Stimulated activated CD4-positive, alpha-beta T cell treated with anti-CD3 and anti-CD28 coated beads, Interleukin-4, amount 100 ng/mL, for 4 hours (primary cell): ENCODE measurements around the gene MRFAP1L1.
A peak's percentile ranks its signal among the peaks of the same experiment; 100 is the strongest.

ENCODE experiments used
- DNase-seq, 2 experiments: peaks; one replicate each; pipeline ENCODE4 v3.0.0-alpha.2; 2020

The MRFAP1L1 gene

GRCh38 chr4:6715704-6716017, 6.0 kb upstream of the MRFAP1L1 start:
- no peak for DNase-seq

- no peak for DNase-seq
These were observed 5.3 kb upstream of the MRFAP1L1 start for GRCh38 chr4:6714954-6715353.

DNA sequence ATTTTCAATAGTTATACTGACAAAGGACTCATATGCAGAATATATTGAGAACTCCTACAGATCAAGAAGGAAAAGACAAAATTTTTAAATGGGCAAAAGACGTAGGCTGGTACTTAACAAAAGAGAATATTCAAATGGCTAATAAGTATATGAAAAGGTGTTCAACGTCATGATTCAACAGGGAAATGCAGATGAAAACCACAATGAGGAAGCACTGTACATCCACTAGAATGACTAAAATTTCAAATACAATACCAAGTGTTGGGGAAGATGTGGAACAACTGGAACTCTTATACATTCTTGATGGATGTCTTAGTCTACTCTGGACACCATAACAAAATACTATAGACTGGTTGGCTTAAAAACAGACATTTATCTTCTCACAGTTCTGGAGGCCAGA, 1.3 kb upstream of the MRFAP1L1 start:
- no peak for DNase-seq

DNA sequence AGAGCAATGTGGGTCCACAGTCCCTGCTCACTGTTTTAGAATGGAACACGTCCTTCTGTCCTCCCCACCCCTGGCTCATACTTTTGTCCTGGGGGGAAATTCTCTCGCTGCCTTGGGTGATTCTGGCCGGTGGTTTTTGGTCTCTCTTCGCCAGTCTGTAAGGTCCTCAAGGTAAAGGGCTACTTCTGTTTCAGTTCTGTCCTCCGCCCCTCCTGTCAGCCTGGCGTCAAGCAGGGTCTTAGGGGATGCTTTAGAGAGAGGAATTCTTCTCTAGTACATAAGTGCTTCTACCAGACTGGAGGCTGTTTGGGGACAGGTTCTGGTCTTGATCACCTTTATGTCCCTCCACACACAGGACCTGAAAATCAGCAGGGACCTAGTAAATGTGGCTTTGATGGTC, 617 bp upstream of the MRFAP1L1 start:
- no peak for DNase-seq

- no peak for DNase-seq
These were observed 3.5 kb downstream of the MRFAP1L1 start for GRCh38 chr4:6706173-6706572.

- peak in 1 of 2 experiments; percentile 32 for DNase-seq
These were observed 4.0 kb downstream of the MRFAP1L1 start for GRCh38 chr4:6705646-6706045.

DNA sequence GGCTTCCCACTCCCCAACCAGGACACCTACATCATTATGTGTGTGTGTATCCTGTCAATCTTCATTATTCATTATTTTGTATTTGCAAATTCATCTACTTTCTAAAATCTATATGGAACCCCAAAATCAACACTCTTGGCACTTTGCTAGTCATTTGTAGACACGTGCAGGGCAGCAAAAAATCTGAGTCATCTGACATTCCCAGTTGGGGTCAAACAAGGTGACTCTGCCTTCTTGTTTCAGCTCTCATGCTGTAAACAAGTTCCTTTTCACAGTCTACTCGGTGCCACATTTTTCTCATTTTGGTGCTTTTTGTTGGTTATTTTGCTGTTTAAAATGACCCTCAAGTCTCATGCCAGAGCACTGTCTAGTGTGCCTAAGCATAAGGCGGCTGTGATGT, 5.9 kb downstream of the MRFAP1L1 start:
- no peak for DNase-seq

DNA sequence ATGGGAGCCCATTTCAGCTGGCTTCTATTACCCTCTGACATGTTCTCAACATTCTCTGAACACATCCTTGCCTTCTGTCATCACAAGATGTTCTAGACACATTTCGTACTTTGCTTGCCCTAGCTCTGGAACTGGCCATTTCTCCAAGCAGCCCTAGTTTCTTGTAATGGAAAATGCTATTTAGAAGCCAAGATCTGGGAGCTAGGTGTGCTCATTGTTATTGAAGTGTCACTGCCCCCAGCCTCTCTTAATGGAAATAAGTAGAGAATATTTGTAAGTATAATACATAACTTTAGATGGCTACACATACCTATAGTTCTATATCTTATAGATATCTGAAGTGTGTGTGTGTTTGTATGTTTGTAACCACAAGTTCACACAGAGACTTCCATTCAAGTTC, 6.9 kb downstream of the MRFAP1L1 start:
- no peak for DNase-seq

DNA sequence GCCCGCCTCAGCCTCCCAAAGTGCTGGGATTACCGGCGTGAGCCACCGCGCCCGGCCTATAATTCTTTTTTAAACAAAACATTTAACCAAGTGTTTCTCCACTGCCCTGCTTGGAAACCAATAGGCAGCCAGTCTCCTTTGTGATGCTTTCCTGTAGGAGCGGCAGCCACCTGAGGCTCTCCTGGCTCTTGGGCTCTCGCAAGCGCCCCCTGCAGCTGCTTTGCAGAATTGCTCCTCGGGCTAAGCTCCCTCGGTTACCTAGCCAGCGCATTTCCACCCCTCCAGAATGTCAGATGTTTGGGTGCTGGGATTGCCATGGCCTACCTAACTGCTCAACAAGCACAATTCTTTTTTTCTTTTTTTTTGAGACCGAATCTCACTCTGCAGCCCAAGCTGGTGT, 8.3 kb downstream of the MRFAP1L1 start:
- no peak for DNase-seq

- no peak for DNase-seq
These were observed 9.8 kb downstream of the MRFAP1L1 start for GRCh38 chr4:6699903-6700302.

GRCh38 chr4:6699388-6699787, 10.3 kb downstream of the MRFAP1L1 start:
- no peak for DNase-seq

- no peak for DNase-seq
These were observed 12.5 kb downstream of the MRFAP1L1 start for GRCh38 chr4:6697131-6697530.

- DNase-seq, result no peak
These were observed 13.1 kb downstream of the MRFAP1L1 start for GRCh38 chr4:6696611-6697010.

GRCh38 chr4:6695660-6696610, 13.7 kb downstream of the MRFAP1L1 start:
- DNase-seq, result peak in 1 of 2 experiments; percentile 41

GRCh38 chr4:6694177-6694901, 15.3 kb downstream of the MRFAP1L1 start:
- DNase-seq, result no peak

GRCh38 chr4:6693231-6694176, 16.2 kb downstream of the MRFAP1L1 start, which contains the start of gene S100P:
S100P (plus strand) TSS chr4:6693878; CDS start chr4:6693933, 55 bp downstream.
- DNase-seq, result no peak

DNA sequence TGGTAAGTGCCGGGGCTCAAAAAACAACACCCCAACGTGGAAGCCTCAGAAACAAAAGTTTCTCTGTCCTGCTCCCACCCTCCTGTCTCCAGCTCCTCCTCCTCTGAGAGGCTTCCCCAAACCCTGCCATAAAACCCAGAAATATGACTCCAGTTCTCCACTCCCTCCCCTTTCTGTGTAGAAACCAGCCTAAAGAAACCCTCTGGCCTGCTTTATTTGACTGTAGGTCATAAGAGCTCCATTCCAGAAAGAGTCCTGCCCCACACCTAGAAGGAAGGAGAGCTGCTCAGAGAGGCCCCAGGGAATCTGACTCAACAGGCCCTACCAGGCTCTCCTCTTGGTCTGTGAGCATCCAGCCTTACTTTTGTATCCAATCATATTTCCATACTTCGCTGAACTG, 16.9 kb downstream of the MRFAP1L1 start:
- DNase-seq, result no peak

GRCh38 chr4:6692379-6692778, 17.3 kb downstream of the MRFAP1L1 start:
- DNase-seq, result no peak

GRCh38 chr4:6689506-6689960, 20.1 kb downstream of the MRFAP1L1 start:
- DNase-seq, result no peak

DNA sequence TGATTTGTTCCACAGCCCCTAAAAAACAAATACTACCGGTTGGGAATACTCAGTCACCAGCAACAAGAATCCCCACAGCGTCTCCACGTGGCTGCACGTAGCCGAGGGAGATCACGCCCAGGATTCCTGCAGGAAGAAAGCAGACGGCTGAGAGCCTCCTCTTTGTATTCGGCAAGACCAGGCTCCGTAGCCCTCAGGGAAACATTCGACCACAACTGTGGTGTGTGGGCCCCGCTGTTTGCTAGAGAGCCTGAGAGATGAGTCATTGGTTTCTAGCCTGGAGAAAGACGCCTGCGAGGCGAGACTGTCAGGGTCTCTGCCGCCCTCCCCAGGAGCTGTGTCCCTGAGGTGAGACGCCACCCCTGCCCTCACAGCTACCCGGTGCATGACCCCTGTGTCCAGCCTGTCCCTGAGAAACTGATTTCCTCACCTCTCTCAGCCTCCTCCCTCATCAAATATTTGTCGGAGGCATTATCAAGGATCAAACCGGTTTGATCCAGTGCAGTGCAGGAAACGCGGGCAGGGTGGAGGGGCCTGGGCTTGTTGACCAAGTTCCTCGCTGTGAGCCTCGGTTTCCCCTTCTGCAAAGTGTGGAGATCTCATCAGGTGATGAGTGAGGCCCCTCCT, 20.7 kb downstream of the MRFAP1L1 start:
- DNase-seq, result peak; percentile 57 to 71

GRCh38 chr4:6687947-6688878, 21.5 kb downstream of the MRFAP1L1 start:
- no peak for DNase-seq
